Left ventricle myocardium inferior (tissue), 1 donor: ENCODE measurements around the gene ADORA2A. TPM values are rescaled to one million over a fixed set of nuclear protein-coding genes. Genes with fewer than 3 reads are reported as not detected.

ENCODE experiments used
- DNase-seq: peaks from one replicate; pipeline ENCODE4 v3.0.0-alpha.2; 2020
- H3K27ac ChIP-seq: fragments of 200-600 bp; replicated peaks from 2 replicates; pipeline ENCODE4 v1.8.0; 2021
- H3K27me3 ChIP-seq: fragments of 200-600 bp; 2 replicates; pipeline ENCODE4 v1.8.0; 2021; ENCODE audit warnings: low read depth
- H3K36me3 ChIP-seq: fragments of 200-600 bp; 2 replicates; pipeline ENCODE4 v1.8.0; 2021
- H3K4me1 ChIP-seq: fragments of 200-600 bp; 2 replicates; pipeline ENCODE4 v1.8.0; 2021
- H3K4me3 ChIP-seq: fragments of 200-600 bp; 2 replicates; pipeline ENCODE4 v1.8.0; 2021; ENCODE audit warnings: mild to moderate bottlenecking, moderate library complexity
- H3K9me3 ChIP-seq: fragments of 200-600 bp; replicated peaks from 2 replicates; pipeline ENCODE4 v1.8.0; 2021
- intact Hi-C: fragments of 100-400 bp; cut with micrococcal nuclease; formaldehyde crosslinking; loops from one replicate; pipeline ENCODE4 v1.11.0; 2022
- total RNA-seq: library from RNA; stranded (reverse); fragmentation: NEBNext Ultra II Directional; extraction: Animal tissue kit (Norgen Biotek cat#: 25700); gene quantifications from one replicate; pipeline ENCODE4 v1.2.1, GENCODE V29; 2021
- TF ChIP-seq, protein P1 (sequence below): fragments of 200-600 bp; IDR thresholded peaks from 2 replicates; pipeline ENCODE4 v1.8.0; 2021; ENCODE audit warnings: antibody characterized with exemption, mild to moderate bottlenecking, borderline replicate concordance
- donor health status: DM: no; HTN: yes; CAD: no; lungs with severe emphysema.

The ADORA2A gene
- total RNA-seq, 1 donor from 2014 or later = 3.6 TPM

- no peak overlapping the region for H3K4me3 ChIP-seq
- H3K27me3 ChIP-seq = no peaks in the 10 kb centered on the region
- TF ChIP-seq, protein P1, sequence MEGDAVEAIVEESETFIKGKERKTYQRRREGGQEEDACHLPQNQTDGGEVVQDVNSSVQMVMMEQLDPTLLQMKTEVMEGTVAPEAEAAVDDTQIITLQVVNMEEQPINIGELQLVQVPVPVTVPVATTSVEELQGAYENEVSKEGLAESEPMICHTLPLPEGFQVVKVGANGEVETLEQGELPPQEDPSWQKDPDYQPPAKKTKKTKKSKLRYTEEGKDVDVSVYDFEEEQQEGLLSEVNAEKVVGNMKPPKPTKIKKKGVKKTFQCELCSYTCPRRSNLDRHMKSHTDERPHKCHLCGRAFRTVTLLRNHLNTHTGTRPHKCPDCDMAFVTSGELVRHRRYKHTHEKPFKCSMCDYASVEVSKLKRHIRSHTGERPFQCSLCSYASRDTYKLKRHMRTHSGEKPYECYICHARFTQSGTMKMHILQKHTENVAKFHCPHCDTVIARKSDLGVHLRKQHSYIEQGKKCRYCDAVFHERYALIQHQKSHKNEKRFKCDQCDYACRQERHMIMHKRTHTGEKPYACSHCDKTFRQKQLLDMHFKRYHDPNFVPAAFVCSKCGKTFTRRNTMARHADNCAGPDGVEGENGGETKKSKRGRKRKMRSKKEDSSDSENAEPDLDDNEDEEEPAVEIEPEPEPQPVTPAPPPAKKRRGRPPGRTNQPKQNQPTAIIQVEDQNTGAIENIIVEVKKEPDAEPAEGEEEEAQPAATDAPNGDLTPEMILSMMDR = no peak
- intact Hi-C loops = no loop called here
- H3K27ac ChIP-seq = peak overlapping the region; percentile 64
- H3K9me3 ChIP-seq = no peaks in the 10 kb centered on the region
- no peak for DNase-seq
- peaks cover 51% of the 10 kb centered on the region for H3K4me1 ChIP-seq
- H3K36me3 ChIP-seq = no peaks in the 10 kb centered on the region
Measured at GRCh38 chr22:24460418-24461089, 33.2 kb downstream of the ADORA2A start.

GRCh38 chr22:24463071-24463760 lies 35.8 kb downstream of the ADORA2A start:
- no peaks in the 10 kb centered on the region for H3K27me3 ChIP-seq
- H3K27ac ChIP-seq = peak overlapping the region; percentile 0
- TF ChIP-seq, protein P1 = no peak
- no peaks in the 10 kb centered on the region for H3K36me3 ChIP-seq
- no peaks in the 10 kb centered on the region for H3K9me3 ChIP-seq
- intact Hi-C loops = no loop called here
- DNase-seq = no peak
- H3K4me1 ChIP-seq = peaks cover 51% of the 10 kb centered on the region
- H3K4me3 ChIP-seq = no peak overlapping the region

DNA sequence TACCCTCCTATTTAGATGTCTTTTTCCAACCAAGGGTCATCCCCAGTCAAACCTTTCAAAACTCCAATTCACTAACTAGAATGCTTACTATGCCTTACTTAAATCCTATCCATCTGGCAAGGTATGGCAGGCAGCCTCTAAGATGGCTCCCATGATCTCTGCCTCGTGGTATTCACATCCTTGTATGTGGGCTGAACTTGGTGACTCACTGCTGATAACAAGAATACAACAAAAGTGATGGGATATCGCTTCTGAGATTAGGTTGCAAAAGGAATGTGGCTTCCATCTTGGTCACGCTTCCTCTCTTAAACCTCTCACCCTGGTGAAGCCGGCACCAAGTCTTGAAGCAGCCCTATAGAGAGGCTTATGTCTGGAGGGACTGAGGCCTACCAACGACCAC lies 38.2 kb downstream of the ADORA2A start:
- Histone ChIP-seq H3K4me3 (no peak overlapping the region), H3K27ac (peak overlapping the region; percentile 83), H3K9me3 (no peaks in the 10 kb centered on the region), H3K4me1 (peaks cover 43% of the 10 kb centered on the region), H3K27me3 (no peaks in the 10 kb centered on the region), H3K36me3 (no peaks in the 10 kb centered on the region)
- no peak for DNase-seq
- TF ChIP-seq, protein P1 = no peak
- intact Hi-C loops = no loop called here

DNA sequence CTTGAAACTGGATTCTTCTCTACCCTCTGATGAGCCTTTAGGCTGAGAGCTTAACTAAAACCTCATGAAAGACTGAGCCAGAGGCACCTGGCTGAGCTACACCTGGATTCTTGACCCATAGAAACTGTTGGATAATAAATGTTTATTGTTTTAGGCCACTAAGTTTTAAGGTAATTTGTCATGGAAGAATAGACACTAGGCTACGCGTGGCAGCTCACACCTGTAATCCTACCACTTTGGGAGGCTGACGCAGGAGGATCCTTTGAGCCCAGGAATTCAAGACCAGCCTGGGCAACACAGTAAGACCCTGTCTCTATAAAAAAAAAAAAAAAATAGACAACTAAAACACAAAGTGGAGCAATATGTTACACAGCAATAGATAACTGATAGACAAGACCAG lies 38.6 kb downstream of the ADORA2A start:
- Histone ChIP-seq H3K4me3 (no peak overlapping the region), H3K36me3 (no peaks in the 10 kb centered on the region), H3K27me3 (no peaks in the 10 kb centered on the region), H3K9me3 (no peaks in the 10 kb centered on the region), H3K27ac (peak overlapping the region; percentile 83), H3K4me1 (peaks cover 43% of the 10 kb centered on the region)
- DNase-seq = no peak
- TF ChIP-seq, protein P1 = no peak
- intact Hi-C loops = no loop called here

- intact Hi-C loops = no loop called here
- H3K27me3 ChIP-seq = no peaks in the 10 kb centered on the region
- TF ChIP-seq, protein P1 = no peak
- peaks cover 44% of the 10 kb centered on the region for H3K4me1 ChIP-seq
- DNase-seq = peak; percentile 36
- H3K36me3 ChIP-seq = no peaks in the 10 kb centered on the region
- H3K4me3 ChIP-seq = peak overlapping the region; percentile 27
- H3K9me3 ChIP-seq = no peaks in the 10 kb centered on the region
- peak overlapping the region; percentile 83 for H3K27ac ChIP-seq
Measured at GRCh38 chr22:24466716-24467328, 39.4 kb downstream of the ADORA2A start.
